HG03196 (cell line): ENCODE measurements around the gene ADAM8.

Source experiments
- ATAC-seq: cut with Tn5 transposase; IDR thresholded peaks from one replicate; pipeline ENCODE4 v1.9.1; 2021; ENCODE audit not compliant: unreplicated experiment

The ADAM8 gene

GRCh38 chr10:133214468-133215410, 61.9 kb downstream of the ADAM8 start:
- ATAC-seq = no peak

- ATAC-seq = no peak
These were observed 62.8 kb downstream of the ADAM8 start for GRCh38 chr10:133213641-133214467.

GRCh38 chr10:133212853-133213494, 63.7 kb downstream of the ADAM8 start:
- ATAC-seq = no peak
